T-helper 2 cell treated with Interferon-gamma antibody and Interleukin-4, amounts not matched to agents 100 ng/mL and 5 ng/mL, for 36 hours (primary cell): ENCODE results near the gene COLGALT1. TPM values are rescaled to one million over a fixed set of nuclear protein-coding genes. Genes with fewer than 3 reads are reported as not detected.

Experiments used
- intact Hi-C: fragments of 100-400 bp; cut with micrococcal nuclease; formaldehyde crosslinking; loops from one replicate; pipeline ENCODE4 v1.15.1; 2023
- total RNA-seq: library from RNA; stranded (reverse); gene quantifications from 2 replicates; pipeline ENCODE4 v1.2.3, GENCODE V29; 2022

COLGALT1 gene
- total RNA-seq, 1 donor from 2014 or later: 61.7 TPM

DNA sequence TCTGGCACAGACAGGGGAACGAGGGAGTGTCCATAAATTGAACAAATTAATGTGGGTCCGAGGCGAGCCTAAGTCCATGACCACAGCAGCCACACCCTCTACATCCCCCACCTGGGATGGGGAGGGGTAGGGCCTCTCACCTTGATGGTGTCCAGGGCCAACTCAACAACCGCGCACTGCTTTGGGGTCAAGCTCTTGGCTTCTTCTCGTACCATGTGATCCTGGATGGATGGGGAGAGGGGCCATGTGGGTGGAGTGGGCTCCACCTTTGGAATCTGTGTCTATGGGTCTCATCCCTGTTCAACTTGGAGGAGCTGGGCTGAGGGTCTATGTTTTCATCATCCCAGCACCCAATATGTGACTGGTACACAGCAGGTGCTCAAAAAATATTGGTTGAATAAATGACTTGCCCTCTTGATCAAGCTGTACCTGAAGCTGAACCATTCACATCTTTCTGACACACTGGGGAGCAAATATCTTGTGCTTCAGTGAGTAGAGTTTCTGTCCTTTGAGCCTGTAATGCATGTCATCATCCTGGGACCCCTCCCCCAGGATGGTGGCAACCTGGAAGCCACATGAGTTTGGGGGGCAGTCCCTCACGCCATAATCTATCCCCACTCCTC is 62.9 kb downstream of the COLGALT1 start:
- intact Hi-C loops: no loop called here

DNA sequence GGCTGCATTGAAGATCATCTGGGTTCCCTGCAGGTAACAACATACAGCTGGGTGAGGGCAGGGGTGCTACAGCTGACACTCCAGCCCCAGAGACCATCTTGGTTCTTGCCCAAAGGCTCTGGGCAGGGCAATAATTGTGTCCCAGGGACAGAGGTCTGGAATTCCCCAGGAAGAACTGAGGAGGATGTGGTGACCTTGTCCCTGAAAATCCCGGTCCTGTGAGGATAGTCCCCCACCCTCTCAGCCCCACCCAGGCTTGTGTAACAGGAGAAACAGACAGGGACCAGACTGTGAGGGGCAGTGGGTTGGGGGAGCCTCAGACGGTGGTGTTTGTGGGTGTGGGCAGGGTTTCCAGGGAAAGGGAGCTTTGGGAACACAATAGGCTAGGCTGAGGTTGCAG is 63.5 kb downstream of the COLGALT1 start:
- intact Hi-C loops: no loop called here

DNA sequence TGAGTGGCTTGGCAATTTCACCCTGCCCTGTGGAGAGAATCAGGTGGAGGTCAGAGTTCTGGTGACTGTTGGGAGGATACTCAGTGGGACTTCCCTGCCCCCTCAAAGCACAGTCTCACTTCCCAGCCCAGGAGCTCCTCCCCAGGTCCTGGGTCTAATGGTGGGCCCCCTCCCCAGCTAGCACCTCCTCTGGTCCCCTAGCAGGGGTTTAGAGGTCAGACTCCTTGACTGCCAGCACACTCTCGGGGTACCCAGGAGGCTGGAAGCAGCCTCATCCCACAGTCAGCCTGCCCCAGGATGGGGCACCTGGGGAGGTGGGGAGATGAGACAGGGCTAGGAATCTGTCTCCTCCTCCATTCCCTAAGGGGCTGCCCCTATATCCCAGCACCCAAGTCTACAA is 65.2 kb downstream of the COLGALT1 start:
- intact Hi-C loops: no loop called here

DNA sequence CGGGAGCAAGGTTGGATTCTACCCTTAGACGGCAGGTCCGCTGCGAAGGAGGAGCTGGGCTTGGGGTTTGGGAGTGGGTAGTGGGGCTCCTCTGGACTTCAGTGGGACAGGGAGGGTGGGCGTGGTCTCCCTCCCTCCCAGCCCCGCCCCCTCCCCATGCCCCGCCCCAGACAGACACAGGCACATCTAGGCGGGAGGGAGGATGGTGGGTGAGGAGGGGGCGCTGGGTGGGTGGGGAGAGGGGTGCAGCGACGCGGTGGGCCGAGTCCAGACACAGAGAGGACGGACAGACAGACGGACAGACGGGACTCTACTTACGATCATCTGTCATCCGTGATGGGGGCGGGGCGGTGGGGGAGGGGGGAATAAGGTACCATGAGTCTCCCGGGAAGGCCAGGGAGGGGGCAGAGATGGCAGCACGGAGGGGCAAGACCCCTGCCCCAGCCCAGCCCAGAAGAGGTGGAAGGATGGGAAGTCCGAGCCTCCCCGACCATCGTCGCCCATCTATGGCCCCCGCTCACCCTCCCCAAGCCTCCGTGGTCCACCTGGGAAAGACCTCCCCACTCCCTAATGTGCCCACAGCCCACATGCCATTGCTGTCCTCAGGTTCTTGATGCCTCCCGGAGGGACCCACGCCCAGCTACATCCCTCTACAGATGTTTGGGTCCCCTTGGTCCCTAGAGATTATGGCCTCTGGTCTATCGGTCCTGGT is 67.9 kb downstream of the COLGALT1 start:
- intact Hi-C loops: no loop called here

DNA sequence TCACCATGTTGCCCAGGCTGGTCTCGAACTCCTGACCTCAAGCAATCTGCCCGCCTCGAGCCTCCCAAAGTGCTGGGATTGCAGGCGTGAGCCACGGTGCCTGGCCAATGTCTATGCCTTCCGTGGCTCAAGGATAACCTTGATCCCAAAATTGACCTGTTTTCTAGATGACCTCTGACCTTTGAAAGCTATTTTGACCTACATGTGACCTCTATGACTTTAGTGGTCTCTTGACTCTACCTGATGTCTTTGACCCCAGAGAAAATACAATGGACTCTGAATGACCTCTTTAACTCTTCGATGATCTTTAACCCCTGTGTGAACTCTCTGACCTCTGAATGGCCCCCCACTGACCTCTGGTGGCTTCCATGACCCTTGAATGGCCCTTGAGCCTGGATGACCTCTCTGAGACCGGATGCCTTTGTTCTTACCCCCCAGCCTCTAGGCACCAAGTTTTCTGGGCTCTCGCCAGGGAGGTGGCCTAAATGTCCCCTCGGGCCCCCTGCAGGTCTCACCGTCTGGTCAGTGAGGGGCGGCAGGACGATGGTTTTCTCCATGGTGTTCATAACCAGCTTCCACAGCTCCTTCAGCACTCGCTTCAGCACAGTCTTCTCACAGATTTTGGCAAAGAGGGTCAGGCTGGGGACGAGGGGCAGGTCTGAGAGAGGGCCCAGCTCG is 69.0 kb downstream of the COLGALT1 start:
- intact Hi-C loops: no loop called here

DNA sequence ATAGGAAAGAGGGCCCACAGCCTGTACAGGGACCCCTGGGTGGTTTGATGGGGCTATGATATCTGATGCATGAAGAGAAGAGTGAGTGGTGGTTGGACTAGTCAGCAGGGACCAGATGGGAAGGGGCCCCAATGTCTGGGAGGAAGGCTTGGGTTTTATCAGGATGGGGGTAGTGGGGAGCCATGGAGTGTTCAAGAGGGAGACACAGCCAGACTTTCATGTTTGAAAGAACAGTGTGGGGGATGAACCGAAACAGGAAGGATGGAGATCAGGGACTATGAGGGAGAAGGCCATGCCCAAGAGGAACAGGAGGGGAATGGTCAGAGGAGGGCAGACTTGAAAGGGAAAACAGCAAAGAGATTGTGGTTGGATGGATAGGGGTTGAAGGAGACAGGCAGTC is 69.6 kb downstream of the COLGALT1 start:
- intact Hi-C loops: no loop called here

DNA sequence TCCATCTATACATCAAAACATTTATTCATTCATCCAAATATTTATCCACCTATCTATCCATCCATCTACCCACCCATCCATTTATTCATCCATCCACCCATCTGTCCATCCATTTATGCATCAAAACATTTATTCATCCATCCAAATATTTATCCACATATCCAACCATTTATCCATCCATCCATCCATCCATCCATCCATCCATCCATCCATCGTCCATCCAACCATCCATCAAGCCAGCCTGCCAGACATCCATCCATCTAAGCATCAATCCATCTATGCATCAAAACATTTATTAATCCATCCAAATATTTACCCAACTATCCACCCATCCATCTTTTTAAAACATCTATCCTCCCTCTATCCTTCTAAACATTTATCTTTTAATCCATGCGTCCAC is 70.5 kb downstream of the COLGALT1 start:
- intact Hi-C loops: no loop called here

DNA sequence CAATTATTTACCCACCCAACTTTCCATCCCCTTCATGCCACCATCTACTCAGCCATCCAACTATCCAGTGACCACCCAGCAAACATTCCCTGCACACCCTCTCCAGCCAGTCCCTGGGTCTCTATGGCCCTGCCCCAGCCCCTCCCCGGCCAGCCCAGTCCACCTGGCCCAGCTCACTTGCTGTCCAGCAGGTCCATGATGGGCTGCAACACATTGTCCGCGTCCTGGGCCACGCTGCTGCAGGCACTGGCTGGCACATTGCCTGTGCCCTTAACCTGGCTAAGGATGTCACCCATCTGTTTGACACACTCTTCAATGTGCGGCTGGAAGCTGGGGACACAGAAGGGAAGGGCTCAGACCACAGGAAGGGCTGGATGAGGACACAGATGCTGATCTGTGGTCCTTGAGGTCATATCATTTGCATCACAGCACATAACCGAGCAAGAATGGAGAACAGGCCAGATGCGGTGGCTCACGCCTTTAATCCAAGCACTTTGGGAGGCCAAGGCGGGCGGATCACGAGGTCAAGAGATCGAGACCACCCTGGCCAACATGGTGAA is 71.1 kb downstream of the COLGALT1 start:
- intact Hi-C loops: no loop called here

DNA sequence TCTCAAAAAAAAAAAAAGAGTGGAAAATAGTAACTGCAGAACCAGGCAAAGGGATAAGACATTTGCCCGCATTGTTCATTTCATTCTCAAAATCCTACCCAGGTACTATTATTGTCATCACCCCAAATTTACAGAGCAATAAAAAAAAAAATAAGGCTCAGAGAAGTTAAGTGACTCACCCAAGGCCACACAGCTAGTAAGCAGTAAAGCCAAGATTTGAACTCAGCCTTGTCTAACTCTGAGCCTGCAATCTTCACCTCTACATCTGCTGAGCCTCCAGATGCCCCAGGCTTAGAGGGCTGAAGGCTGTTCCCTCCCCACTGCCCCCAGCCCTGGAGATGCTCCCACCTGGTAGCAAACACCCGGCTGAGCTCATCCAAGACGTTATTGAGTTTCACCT is 71.7 kb downstream of the COLGALT1 start:
- intact Hi-C loops: no loop called here

DNA sequence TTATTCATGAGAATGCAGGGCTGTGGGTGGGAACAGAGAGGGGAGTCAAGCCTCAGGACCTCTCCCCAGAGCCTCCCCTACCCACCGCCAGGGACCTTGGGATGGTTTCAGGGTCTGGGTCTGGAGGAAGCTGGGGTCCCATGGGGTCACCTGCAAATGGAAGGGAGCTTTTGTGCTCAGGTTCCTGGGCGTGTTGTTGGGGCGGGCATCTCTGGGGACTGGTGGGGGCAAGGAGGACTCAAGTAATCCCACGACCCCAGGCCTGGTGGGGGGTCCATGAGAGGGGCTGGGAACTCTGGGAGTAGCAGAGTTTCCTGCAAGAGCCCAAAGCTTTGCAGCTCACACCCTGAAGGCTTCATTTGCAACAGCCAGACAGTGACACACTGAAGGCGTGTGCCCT is 72.5 kb downstream of the COLGALT1 start:
- intact Hi-C loops: no loop called here

DNA sequence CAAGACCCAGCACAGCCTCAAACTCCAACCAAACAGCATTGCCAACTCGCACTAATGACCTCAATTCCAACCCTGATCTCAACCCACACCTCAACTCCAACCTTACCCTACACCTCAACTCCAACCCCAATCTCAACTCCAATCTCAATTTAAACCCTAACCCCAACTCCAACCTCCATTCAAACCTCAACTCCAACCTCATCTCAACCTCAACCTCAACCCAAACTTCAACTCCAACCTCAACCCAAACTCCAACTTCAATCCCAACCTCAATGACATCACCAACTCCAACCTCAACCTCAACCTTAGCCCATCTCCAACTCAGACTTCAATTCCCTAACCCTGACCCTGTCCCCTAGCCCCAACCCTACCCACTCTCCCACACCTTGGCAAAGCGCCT is 74.3 kb downstream of the COLGALT1 start:
- intact Hi-C loops: no loop called here

DNA sequence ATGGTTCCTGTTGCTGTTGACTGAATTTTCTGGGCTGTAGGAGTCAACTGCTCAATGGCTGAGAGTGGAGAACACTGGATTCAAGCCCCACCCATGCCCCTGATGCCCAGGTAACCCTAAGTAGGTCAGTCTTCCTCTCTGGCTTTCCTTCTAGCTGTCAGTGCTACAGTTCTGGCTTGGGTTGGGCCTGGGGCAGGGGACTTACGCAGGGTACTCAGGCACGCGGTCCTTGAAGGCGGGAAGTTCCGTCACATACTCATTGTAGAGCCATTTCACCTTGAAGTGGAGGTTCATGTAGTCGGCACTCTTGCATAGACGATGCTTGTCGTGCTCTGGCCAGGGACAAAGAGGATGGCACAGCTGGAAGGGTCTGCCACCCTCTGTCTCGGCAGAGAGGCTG is 77.1 kb downstream of the COLGALT1 start:
- intact Hi-C loops: no loop called here

Other genes starting within 250 kb of the COLGALT1 start
- 76.1 and 77.8 TPM in 2 replicates for gene MRPL34, start 249.8 kb upstream of the COLGALT1 start, total RNA-seq
- gene DDA1, start 246.1 kb upstream of the COLGALT1 start, total RNA-seq: 33.7 and 39.6 TPM in 2 replicates
- gene ANO8, start 220.8 kb upstream of the COLGALT1 start, total RNA-seq: 13.4 TPM in 2 replicates
- 42.4 and 43.5 TPM in 2 replicates for gene GTPBP3, start 218.1 kb upstream of the COLGALT1 start, total RNA-seq
- gene PLVAP, start 178.3 kb upstream of the COLGALT1 start, total RNA-seq: not detected in 2 replicates
- gene CCDC194, start 161.5 kb upstream of the COLGALT1 start, total RNA-seq: 3.4 and 4.0 TPM in 2 replicates
- 159 and 170 TPM in 2 replicates for gene BST2, start 150.0 kb upstream of the COLGALT1 start, total RNA-seq
- gene MVB12A, start 135.6 kb upstream of the COLGALT1 start, total RNA-seq: 36.4 and 38.5 TPM in 2 replicates
- not detected in 2 replicates for gene TMEM221, start 107.0 kb upstream of the COLGALT1 start, total RNA-seq
- not detected in 2 replicates for gene NXNL1, start 94.7 kb upstream of the COLGALT1 start, total RNA-seq
- gene SLC27A1, start 85.1 kb upstream of the COLGALT1 start, total RNA-seq: 1.7 and 1.8 TPM in 2 replicates
- 87.2 and 88.2 TPM in 2 replicates for gene PGLS, start 44.0 kb upstream of the COLGALT1 start, total RNA-seq
- gene UNC13A, start 132.7 kb downstream of the COLGALT1 start, total RNA-seq: 0.02 and 0.07 TPM in 2 replicates
- gene MAP1S, start 163.8 kb downstream of the COLGALT1 start, total RNA-seq: 57.1 and 59.7 TPM in 2 replicates
- 84.7 and 85.4 TPM in 2 replicates for gene FCHO1, start 195.8 kb downstream of the COLGALT1 start, total RNA-seq
- gene B3GNT3, start 239.5 kb downstream of the COLGALT1 start, total RNA-seq: not detected in 2 replicates